Left ventricle myocardium inferior (tissue), 1 donor: Measurements from ENCODE around the gene SIX5. TPM values are rescaled to one million over a fixed set of nuclear protein-coding genes. Genes with fewer than 3 reads are reported as not detected.

ENCODE experiments used
- DNase-seq: peaks from one replicate; pipeline ENCODE4 v3.0.0-alpha.2; 2020
- H3K27ac ChIP-seq: fragments of 200-600 bp; replicated peaks from 2 replicates; pipeline ENCODE4 v1.8.0; 2021
- H3K27me3 ChIP-seq: fragments of 200-600 bp; 2 replicates; pipeline ENCODE4 v1.8.0; 2021; ENCODE audit warnings: low read depth
- H3K36me3 ChIP-seq: fragments of 200-600 bp; 2 replicates; pipeline ENCODE4 v1.8.0; 2021
- H3K4me1 ChIP-seq: fragments of 200-600 bp; 2 replicates; pipeline ENCODE4 v1.8.0; 2021
- H3K4me3 ChIP-seq: fragments of 200-600 bp; 2 replicates; pipeline ENCODE4 v1.8.0; 2021; ENCODE audit warnings: mild to moderate bottlenecking, moderate library complexity
- H3K9me3 ChIP-seq: fragments of 200-600 bp; replicated peaks from 2 replicates; pipeline ENCODE4 v1.8.0; 2021
- CTCF ChIP-seq: fragments of 200-600 bp; IDR thresholded peaks from 2 replicates; pipeline ENCODE4 v1.8.0; 2021; ENCODE audit warnings: antibody characterized with exemption, mild to moderate bottlenecking, borderline replicate concordance
- intact Hi-C: fragments of 100-400 bp; cut with micrococcal nuclease; formaldehyde crosslinking; loops from one replicate; pipeline ENCODE4 v1.11.0; 2022
- total RNA-seq: library from RNA; stranded (reverse); fragmentation: NEBNext Ultra II Directional; extraction: Animal tissue kit (Norgen Biotek cat#: 25700); gene quantifications from one replicate; pipeline ENCODE4 v1.2.1, GENCODE V29; 2021
- donor health status: DM: no; HTN: yes; CAD: no; lungs with severe emphysema.

SIX5 gene
- total RNA-seq, 1 donor from 2014 or later, result 21.8 TPM

- peak overlapping the region; percentile 94 for H3K27ac ChIP-seq
- no peaks in the 10 kb centered on the region for H3K9me3 ChIP-seq
- peaks cover 70% of the 10 kb centered on the region for H3K4me1 ChIP-seq
- intact Hi-C loops, result no loop called here
- peaks cover 36% of the 10 kb centered on the region for H3K36me3 ChIP-seq
- peak overlapping the region; percentile 75 for H3K4me3 ChIP-seq
- TF ChIP-seq CTCF, result no peak
- DNase-seq, result no peak
- no peaks in the 10 kb centered on the region for H3K27me3 ChIP-seq
Observed at GRCh38 chr19:45780448-45781213, 11.6 kb upstream of the SIX5 start.

- Histone ChIP-seq H3K4me1 (peaks cover 65% of the 10 kb centered on the region), H3K27me3 (no peaks in the 10 kb centered on the region), H3K27ac (peak overlapping the region; percentile 94), H3K36me3 (peaks cover 35% of the 10 kb centered on the region), H3K4me3 (peak overlapping the region; percentile 75), H3K9me3 (no peaks in the 10 kb centered on the region)
- no peak for TF ChIP-seq CTCF
- intact Hi-C loops, result no loop called here
- DNase-seq, result no peak
Observed at GRCh38 chr19:45780146-45780447, 11.0 kb upstream of the SIX5 start.

GRCh38 chr19:45779231-45780145 is 10.4 kb upstream of the SIX5 start:
- peaks cover 58% of the 10 kb centered on the region for H3K4me1 ChIP-seq
- no peaks in the 10 kb centered on the region for H3K9me3 ChIP-seq
- H3K36me3 ChIP-seq, result peaks cover 41% of the 10 kb centered on the region
- no peaks in the 10 kb centered on the region for H3K27me3 ChIP-seq
- TF ChIP-seq CTCF, result peak; percentile 59
- H3K27ac ChIP-seq, result peak overlapping the region; percentile 94
- DNase-seq, result peak; percentile 78
- H3K4me3 ChIP-seq, result peak overlapping the region; percentile 75
- intact Hi-C loops, result no loop called here

GRCh38 chr19:45778010-45778661 is 9.1 kb upstream of the SIX5 start:
- Histone ChIP-seq H3K36me3 (peaks cover 51% of the 10 kb centered on the region), H3K4me3 (no peak overlapping the region), H3K27ac (no peak overlapping the region), H3K4me1 (peaks cover 45% of the 10 kb centered on the region), H3K9me3 (no peaks in the 10 kb centered on the region), H3K27me3 (no peaks in the 10 kb centered on the region)
- no peak for TF ChIP-seq CTCF
- DNase-seq, result no peak
- intact Hi-C loops, result no loop called here

GRCh38 chr19:45777395-45777961 is 8.4 kb upstream of the SIX5 start:
- no peaks in the 10 kb centered on the region for H3K9me3 ChIP-seq
- H3K4me3 ChIP-seq, result no peak overlapping the region
- intact Hi-C loops, result no loop called here
- H3K36me3 ChIP-seq, result peaks cover 58% of the 10 kb centered on the region
- H3K27me3 ChIP-seq, result no peaks in the 10 kb centered on the region
- TF ChIP-seq CTCF, result no peak
- H3K4me1 ChIP-seq, result peaks cover 38% of the 10 kb centered on the region
- no peak for DNase-seq
- no peak overlapping the region for H3K27ac ChIP-seq
